Left colon (tissue), 2 donors: ENCODE results near the gene CACNB4. TPM values are rescaled to one million over a fixed set of nuclear protein-coding genes. Genes with fewer than 3 reads are reported as not detected.

Source experiments
- ATAC-seq: fragments of 200-7000 bp; cut with Tn5 transposase; one replicate; pipeline ENCODE4 v1.9.1; 2020; ENCODE audit warnings: mild to moderate bottlenecking, moderate library complexity
- DNase-seq, 2 donors: peaks; one replicate each; pipeline ENCODE4 v3.0.0-alpha.2; 2020
- intact Hi-C, 2 donors: fragments of 100-400 bp; cut with DNase I in 1 of 2; cut with micrococcal nuclease in 1 of 2; formaldehyde crosslinking; loops; one replicate each; pipeline versions ENCODE4 v1.11.2 to v1.14.0; 2022; cut with DNase I, micrococcal nuclease
- total RNA-seq, 2 donors: library from RNA; stranded (reverse); fragmentation: NEBNext Ultra II Directional; extraction: Animal tissue kit (Norgen Biotek cat#: 25700); gene quantifications; one replicate each; pipeline ENCODE4 v1.2.1, GENCODE V29; 2021
- donor health status: DM: no; HTN: no; CAD: no.
- donor health status: DM: yes; HTN: yes; CAD: no.

CACNB4 gene
- total RNA-seq, 2 donors from 2014 or later = 0.55 to 1.3 TPM

GRCh38 chr2:151852260-151853069 lies 246.4 kb downstream of the CACNB4 start:
- ATAC-seq (no peak), DNase-seq (no peak)
- intact Hi-C loops = no loop called here

- DNase-seq (no peak), ATAC-seq (no peak)
- intact Hi-C loops = no loop called here
Measured at GRCh38 chr2:151851761-151852160, 247.1 kb downstream of the CACNB4 start.

- ATAC-seq (peak; percentile 94), DNase-seq (no peak)
- intact Hi-C loops = no loop called here
Measured at GRCh38 chr2:151849413-151850010, 249.3 kb downstream of the CACNB4 start.

DNA sequence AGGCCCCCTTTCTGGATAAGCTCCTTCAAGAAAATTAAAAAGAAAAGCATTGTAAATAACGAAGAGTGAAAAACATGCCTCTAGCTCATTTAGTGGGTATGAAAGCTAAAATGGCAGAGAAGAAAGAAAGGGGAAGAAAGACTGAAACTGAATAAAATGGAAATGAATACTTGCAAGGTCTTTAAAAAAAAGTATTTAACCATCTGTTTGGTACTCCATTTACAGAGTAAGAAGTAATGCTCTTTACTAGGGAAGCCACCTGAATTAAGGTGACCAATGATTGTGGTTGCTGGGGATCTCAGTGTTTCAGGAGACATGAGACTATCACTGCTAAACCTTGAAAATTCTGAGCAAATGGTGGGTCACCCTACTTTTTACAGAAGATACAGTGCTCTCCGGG lies 253.0 kb downstream of the CACNB4 start:
- no peak for DNase-seq
- intact Hi-C loops = no loop called here
- ATAC-seq = no peak

GRCh38 chr2:151845481-151845880 lies 253.4 kb downstream of the CACNB4 start:
- intact Hi-C loops = no loop called here
- DNase-seq (no peak), ATAC-seq (no peak)

DNA sequence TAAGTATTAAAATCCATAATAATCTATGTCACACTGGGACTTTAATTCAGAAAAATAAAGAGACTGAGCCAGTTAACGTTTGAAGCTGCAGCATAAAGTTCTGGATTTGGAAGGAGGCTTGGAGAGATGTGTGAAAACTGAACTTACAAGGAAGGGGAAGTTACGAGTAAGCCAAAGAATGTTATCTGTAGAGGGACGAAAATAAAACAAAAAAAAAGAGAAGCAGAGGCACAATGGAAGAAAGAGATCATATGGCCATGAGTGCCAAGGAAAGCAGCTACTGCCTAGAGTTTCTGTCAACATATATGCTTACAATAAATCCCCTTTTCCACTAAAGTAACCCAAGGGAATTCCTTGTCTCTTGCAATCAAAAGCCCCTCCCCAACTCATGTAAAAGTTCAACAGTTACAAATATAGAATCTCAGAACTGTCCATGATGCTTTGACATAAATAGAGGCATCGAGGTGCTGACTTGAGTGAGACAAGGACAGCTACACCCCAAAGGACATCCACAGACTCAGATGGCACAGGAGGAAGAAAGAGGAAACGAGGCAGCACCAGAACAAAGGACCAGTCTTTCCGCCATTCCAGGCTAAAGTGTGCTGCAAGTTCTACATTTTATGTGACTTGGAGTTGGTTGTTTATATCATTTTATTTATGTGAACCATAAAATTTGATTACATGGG lies 254.5 kb downstream of the CACNB4 start:
- intact Hi-C loops = no loop called here
- ATAC-seq = no peak

DNA sequence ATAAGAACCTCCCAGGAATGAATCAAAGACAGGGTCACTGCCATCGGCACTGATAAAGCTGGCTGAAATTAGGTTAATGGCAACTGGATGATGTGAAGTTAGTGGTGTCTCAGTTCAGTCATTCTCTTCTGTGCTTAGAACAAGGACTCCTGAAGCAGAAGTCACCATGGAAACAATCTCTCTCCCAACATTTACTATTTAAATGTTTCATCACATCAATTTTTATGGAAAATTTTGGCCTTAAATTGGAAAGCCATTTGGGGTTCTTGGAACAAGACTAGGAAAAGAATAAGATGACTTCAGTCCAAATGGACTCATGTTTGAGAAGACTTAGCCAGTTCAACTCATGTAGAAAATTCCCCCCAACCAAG lies 255.2 kb downstream of the CACNB4 start:
- ATAC-seq (no peak), DNase-seq (no peak)
- intact Hi-C loops = no loop called here

More for the DNA sequence above, 254.5 kb downstream of the CACNB4 start:
- DNase-seq = no peak

DNA sequence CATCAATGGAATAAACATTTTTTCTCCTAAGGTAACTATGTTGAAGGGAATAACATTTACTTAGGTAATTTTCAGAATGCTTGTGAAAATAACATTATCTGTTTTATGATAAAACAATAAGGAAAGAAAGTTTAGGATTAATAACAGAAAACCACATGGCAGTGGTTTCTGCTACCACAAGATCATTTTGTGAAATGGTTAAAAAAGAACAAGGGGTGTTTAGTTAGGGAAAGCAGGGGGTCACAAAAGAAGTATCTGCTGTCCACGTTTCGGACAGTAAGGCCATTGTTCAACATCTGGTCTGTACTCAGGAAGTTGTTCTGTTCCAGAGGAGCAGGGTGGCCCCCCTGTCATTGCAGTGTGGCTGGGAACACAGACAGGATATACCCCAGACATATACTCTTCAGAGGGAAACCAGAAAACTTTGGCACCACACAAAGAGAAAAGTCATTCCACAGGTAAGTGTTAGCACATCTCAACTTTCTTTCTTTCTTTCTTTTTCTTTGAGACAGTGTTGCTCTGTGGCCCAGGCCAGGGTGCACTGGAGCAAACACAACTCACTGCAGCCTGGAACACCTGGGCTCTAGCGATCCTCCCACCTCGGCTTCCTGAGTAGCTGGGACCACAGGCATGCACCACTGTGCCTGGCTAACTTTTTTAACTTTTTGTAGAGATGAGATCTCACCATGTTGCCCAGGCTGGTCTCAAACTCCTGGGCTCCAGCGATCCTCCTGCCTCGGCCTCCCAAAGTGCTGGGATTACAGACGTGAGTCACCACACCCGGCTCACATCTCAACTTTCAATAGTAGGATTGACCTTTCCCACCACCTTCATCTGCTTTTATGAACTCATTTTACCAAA lies 255.8 kb downstream of the CACNB4 start:
- DNase-seq (no peak), ATAC-seq (no peak)
- intact Hi-C loops = no loop called here

DNA sequence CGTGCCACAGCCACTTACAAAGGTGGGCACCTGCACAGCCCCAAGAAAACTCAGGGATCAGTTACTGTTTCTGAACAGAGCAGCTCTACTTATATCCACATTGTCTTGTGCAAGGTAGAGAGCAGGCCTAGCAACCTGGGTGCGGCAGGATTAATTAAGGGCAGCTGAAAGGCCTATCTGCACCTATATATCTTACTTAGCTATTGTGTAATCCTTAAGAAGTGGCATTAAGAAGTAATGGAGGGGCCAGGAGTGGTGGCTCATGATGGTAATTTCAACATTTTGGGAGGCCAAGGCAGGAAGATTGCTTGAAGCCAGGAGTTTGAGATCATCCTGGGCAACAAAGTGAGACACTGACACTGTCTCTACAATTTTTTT lies 257.8 kb downstream of the CACNB4 start:
- no peak for DNase-seq
- no peak for ATAC-seq
- intact Hi-C loops = no loop called here

GRCh38 chr2:151840216-151841046 lies 258.4 kb downstream of the CACNB4 start:
- intact Hi-C loops = no loop called here
- no peak for ATAC-seq
- DNase-seq = no peak

DNA sequence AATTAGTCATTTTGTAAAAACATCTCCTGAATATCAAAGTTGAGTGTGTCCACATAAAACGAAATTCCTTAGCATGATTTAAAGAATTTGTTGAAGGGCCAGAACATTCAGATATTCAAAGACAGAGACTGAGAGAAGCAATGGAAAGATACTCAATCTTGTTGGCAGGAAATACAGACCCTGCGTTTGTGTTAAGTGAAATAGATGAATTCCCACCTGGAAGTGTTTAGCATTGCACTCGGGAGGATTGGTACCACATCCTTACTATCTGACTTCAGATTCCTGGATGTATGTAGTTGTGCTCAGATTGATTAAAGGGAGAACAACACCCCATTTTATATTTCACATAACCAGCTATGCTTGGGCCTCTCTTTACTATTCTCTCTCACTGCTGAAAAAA lies 260.9 kb downstream of the CACNB4 start:
- intact Hi-C loops = no loop called here
- no peak for DNase-seq
- no peak for ATAC-seq

DNA sequence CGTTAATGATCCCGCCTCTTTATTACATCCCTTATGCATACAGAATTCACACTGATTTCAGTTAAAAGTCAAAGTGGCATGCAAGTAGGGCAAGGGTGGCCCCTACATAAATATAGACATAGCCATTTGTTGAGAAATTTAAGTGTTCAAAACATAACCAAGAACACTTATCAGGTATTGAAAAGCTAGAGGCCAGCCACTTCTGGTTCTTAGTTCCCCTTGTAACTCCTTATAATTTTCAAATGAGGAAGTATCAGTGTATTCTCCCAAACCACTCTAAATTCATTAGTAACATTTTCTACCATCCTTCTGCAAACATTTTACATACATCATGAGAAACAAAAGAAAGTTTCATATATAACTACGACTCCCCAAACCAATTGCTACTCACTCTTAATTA lies 264.9 kb downstream of the CACNB4 start:
- intact Hi-C loops = no loop called here
- ATAC-seq = no peak

GRCh38 chr2:151830961-151831360 lies 267.9 kb downstream of the CACNB4 start:
- DNase-seq (no peak), ATAC-seq (no peak)
- intact Hi-C loops = no loop called here

More for the DNA sequence above, 264.9 kb downstream of the CACNB4 start:
- no peak for DNase-seq

- intact Hi-C loops = no loop called here
- no peak for DNase-seq
- ATAC-seq = no peak
Measured at GRCh38 chr2:151828890-151829324, 269.9 kb downstream of the CACNB4 start.

DNA sequence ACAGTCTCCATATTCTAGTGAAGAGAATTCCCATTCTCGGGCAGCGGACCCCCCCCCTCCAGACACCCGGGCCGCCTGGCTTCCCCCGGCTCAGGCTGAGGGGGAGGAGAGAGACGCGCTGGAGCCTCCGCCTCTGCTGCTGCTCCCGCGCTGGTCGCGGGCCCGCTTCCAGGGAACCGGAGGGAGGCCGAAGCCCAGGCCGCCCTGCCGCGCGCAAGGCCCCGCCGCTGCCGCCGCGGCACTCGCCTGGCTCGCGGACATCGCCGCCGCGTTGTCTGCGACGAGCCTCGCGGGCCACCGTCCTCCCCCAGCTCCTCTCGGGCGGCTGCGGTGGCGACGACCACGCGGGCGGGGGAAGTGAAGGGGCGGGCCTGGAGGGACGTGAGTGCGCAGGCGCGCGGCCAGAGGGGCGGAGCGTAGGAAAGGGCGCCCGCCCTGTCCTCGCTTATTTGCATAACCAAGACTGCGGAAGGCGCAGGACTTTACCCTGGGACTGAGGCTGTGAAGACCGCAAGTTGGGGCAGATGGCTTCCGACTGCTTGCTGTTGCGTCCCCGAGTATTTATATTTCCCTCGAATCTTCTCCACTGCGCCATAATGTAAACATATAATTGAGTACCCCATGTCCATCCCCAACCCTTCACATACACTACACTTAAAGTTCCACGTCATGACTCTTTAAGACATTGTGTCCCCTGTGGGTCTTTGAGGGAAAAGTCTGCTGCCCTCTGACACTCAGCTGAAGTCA lies 270.5 kb downstream of the CACNB4 start, which contains the start of gene ARL5A:
Gene ARL5A (minus strand): TSS at position 279 of the 747 bp plus-strand sequence. CDS start 245 bp downstream, at position 34.
- ATAC-seq = peak; percentile 98
- intact Hi-C loops = no loop called here

GRCh38 chr2:151827564-151828142 lies 271.2 kb downstream of the CACNB4 start:
- ATAC-seq (peak; percentile 26), DNase-seq (peak; percentile 27 to 29)
- intact Hi-C loops = no loop called here

More for the DNA sequence above, 270.5 kb downstream of the CACNB4 start, which contains the start of gene ARL5A:
- peak; percentile 94 to 96 for DNase-seq

GRCh38 chr2:151826737-151827157 lies 272.1 kb downstream of the CACNB4 start:
- intact Hi-C loops = no loop called here
- DNase-seq = no peak
- no peak for ATAC-seq
